Fibroblast of skin of scalp (primary cell): ENCODE measurements around the gene CCDC71.

ENCODE experiments used
- DNase-seq: peaks from one replicate; pipeline ENCODE4 v3.0.0-alpha.2; 2013

Gene CCDC71

DNA sequence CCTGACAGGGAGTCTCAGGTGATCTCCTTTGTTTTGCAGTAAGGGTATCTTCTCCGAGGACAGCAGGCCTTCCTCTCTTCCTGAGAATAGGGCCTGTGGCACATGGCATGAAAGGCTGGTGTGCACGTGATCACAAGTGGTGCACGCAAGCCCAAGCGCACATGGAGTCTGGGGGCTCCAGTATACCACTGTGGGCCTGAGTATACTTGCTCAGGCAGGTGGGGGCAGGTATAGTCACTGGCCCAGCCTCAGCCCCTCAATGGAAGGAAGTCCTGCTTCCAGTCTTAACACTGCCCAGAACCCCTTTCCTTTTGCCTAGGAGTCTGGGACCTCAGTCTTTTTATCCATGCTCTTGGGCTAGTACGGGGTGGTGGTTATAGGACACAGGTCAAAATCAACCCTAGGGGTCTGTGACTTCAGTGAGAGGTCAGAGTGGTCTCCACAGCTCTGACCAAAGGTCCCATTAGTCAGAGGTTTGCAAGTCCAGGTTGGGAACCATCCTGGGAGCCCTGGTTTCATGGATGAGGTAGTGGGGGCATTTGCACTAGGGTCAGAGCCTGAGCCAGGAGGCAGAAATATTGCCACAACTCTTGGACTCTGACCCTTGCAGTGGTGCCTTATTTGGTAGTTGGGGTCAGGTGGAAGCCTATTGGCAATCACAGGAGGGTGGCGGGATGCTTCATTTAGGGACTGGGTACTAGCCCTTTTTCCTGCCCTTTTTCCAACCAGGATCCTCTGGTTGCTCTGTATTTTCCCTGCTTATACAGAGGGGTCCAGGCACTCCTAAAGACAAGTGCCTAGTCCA lies 823 bp upstream of the CCDC71 start:
- DNase-seq = no peak

DNA sequence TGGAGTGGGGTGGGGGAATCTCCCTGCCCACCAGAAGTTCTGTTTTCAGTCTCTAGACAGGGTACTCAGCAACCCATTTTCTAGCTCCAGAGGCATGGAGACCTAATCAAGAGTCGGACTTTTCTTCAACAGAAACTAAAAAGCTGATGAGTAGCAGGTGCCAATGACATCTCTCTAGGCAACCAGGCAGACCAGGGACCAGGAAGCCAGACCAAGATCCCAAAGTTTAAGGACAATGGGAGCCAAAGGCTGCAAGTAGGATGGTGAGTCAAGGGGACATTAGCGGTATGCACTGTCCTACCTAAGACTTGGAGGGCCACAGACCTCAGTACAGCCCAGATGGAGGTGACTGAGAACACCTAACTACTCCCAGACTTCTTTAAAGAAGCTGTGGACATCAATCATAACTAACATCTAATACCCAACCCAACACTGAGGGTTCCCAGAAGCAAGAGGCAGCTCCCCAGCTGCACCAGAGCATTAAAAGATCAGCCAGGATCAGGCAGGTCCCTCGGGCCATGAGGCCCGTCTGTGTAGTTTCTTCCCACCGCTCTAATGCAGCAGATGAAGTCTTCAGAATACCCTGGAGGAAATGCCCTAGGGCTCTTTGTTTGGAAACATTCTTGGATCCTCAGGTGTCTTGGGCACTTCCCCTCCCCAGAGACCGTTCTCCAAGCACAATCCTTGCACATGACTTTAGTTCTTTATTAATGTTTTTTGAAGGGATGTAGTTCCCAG lies 979 bp downstream of the CCDC71 start:
- DNase-seq = no peak

DNA sequence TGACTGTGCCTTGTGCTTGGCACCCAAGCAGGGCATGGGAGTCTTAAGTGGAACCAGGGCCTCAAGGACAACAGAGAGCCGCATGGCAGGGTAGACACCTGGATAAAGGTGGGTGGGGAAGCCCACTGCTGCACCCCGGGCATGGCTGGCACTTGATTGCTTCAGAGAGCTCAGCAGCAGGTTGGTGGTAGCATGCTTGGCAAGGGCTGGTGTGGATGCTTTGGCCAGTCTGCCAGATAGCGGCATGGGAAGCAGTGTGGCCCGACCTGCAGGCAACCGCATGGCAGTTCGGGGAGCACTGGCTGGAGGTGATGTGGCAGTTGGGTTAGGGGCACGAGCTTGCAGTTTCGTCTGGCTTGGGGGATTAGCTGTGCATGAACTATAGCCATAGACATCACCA lies 2.5 kb downstream of the CCDC71 start:
- no peak for DNase-seq

GRCh38 chr3:49162751-49163419 lies 3.2 kb downstream of the CCDC71 start:
- no peak for DNase-seq

DNA sequence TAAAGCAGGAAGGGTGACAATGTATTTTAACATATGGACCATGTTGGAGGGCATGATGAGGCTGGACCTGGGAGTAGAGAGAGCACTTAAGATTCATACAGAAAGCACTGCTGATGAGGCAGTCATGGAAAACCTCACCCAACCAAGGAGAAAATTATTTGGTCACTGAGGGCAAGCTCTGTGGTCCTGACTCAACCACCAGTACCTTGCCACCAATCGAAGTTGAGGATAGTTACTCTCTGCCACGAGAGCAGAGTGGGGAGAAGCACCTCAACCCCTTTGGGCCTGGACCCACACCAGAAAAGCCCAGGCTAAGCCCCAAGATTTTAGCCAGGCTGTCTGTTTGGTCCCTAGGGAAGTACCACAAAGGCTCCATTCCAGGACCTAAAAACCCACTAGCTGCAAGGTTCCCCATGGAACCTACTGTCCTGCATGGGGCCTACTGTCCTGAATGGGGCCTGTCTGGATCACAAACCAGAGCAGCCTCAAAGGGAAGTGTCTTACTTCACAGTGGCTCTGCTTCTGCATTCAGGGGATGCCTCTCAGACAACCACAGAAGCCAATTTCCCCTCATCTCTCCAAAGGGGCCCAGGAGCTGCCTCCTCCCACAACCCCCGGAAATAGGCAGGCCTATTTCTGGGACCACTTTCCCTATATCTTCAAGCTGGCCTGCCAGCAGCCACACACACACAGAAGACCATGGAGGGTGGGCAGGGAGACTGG lies 4.2 kb downstream of the CCDC71 start:
- no peak for DNase-seq

DNA sequence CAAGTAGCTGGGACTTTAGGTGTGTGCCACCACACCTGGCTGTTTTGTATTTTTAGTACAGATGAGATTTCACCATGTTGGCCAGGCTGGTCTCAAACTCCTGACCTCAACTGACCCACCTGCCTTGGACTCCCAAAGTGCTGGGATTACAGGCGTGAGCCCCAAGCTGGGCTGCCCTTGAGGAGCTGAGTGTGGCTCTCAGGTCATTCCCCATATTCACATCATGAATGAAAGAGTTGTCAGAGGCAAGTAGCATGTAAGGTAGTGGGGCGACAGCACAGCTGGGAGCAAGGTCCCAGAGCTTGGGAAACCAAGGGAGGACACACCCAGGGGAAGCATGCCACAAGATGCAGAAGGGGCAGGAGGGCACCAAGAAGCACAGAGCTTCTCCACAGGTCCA lies 4.9 kb downstream of the CCDC71 start:
- no peak for DNase-seq

DNA sequence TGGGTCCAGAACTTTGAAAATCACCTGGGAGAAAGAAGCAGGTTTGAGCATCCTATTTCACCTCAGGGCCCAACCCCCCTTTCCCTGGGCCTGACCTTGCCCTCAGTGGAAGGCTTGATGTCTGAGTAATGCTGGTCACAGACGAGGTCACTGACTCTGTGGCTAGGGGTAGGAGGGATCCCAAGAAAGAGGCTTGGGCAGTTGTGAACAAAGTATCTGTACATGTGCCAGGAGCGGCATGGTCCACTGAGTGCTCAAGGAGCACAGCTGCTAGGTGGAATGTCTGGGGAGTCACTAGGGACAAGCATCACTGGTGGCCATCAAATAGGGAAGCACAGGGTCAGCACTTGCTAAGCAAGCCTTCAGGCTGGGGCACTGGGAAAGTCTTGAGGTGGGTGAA lies 7.3 kb downstream of the CCDC71 start:
- no peak for DNase-seq

GRCh38 chr3:49158103-49158709 lies 7.9 kb downstream of the CCDC71 start:
- DNase-seq = no peak

DNA sequence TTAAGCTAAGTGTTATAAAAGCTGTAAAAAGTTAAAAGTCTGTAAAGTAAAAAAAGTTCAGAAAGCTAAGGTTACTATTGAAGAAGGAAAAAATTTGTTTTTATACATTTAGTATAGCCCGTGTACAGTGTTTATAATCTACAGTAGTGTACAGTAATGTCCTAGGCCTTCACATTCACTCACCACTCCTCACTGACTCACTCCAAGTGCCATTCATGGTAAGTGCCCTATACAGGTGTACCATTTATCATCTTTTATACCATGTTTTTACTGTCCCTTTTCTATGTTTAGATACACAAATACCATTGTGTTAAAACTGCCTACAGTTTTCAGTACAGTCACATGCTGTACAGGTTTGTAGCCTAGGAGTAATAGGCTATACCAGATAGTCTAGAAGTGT lies 8.8 kb downstream of the CCDC71 start:
- no peak for DNase-seq

DNA sequence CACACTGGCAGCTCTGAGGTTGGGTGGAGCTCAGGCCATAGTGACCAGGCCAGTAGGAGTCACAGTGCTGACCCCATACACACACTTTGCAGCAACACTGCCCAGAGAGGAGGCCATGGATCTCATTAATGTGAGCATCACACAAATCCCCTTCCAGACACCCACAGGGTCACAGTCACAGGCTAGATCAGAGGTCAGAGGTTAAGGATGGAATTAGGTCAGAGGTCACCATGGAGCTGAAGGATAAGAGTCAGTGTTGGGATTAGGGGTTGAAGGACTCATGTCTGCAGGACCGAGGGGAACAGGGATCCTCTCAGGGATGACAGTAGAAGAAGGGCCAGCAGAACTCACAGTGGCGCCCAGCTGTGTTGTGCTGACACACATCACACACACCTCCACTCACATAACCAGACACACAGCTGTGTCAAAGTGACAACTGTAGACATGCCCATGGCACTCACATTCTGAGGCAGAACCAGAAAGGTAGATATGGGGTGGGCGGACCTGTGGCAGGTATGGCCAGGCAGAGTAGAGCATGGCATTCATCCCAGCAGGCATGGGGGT lies 12.7 kb downstream of the CCDC71 start:
- DNase-seq = no peak

GRCh38 chr3:49151610-49152009 lies 14.5 kb downstream of the CCDC71 start:
- DNase-seq = no peak

DNA sequence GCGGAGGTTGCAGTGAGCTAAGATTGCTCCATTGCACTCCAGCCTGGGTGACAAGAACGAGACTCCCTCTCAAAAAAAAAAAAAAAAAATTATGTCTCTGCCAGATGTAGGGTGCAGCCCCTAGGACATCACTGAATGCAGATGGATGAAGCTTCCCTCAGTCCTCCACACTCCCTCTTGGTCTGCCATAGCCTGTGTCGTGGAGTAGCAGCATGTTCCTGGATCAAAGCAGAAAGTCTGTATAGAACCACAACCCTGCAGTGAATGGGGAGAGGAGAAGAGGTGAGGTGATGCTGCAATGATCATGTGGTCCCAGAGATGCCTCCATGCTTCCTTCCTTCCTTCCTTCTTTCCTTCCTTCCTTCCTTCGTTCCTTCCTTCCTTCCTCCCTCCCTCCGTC lies 18.0 kb downstream of the CCDC71 start:
- DNase-seq = no peak

- no peak for DNase-seq
These were observed 26.1 kb downstream of the CCDC71 start for GRCh38 chr3:49140080-49140479.

DNA sequence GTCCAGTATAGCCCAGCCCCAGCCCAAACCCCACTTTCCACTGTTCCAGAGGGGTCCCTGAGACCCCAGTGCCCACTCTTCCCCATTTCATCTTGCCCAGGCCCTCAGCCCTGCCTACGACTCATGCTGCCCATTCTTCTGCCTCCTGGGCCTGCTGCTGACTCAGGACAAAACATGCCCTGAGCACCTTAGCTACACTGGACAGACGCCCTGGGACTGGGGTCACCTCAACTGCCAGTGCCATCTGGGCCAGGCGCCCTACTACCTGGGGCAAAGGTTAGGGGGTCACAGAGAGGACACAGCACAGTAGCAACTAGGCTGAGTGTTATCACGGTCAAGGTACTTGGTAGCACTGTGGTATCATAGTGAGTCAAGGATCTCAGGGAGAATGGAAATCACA lies 30.6 kb downstream of the CCDC71 start:
- no peak for DNase-seq

GRCh38 chr3:49134471-49135265 lies 31.5 kb downstream of the CCDC71 start:
- DNase-seq = peak; percentile 6

DNA sequence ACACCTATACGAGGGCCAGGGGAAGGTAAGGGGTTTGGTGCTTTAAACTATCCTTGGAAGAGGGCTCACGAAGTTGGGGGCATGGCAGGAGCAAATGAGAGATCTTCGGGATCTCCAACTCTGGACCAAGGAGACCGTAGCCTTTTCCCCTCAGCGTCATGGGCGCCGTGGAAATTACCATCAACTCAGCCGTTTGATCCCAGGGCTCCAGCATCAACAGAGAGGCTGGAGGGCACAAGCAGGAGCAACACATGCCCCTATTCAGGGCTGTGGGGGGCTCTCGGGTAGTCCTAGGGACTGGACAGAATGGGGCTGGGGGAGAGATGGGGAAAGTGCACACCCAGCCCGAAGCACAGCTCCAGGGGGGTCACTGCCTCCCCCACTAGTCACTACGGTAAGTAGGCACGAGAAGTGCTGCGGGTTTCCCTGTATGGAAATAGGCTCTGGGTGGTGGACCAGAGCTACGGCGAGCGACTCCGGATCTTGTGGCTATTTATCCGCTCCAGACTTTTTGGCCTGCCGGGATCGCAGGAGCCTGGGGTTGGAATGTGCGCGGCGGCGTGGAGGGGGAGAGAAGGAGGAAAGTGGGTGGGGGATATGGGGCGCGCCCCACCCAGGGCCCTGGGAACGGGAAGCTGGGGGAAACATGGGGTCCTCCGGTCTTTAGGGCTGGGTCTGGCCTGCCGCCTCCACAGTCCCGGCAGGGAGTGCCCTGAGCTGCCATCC lies 32.7 kb downstream of the CCDC71 start:
- DNase-seq = peak; percentile 94

- DNase-seq = peak; percentile 85
These were observed 33.5 kb downstream of the CCDC71 start, which contains the start of gene LAMB2 for GRCh38 chr3:49132437-49133225. TSS of gene LAMB2 (minus strand) at chr3:49133050. CDS start at chr3:49132867, 183 bp downstream.

- no peak for DNase-seq
These were observed 34.1 kb downstream of the CCDC71 start for GRCh38 chr3:49132073-49132436.

- DNase-seq = no peak
These were observed 34.6 kb downstream of the CCDC71 start for GRCh38 chr3:49131576-49131975.

DNA sequence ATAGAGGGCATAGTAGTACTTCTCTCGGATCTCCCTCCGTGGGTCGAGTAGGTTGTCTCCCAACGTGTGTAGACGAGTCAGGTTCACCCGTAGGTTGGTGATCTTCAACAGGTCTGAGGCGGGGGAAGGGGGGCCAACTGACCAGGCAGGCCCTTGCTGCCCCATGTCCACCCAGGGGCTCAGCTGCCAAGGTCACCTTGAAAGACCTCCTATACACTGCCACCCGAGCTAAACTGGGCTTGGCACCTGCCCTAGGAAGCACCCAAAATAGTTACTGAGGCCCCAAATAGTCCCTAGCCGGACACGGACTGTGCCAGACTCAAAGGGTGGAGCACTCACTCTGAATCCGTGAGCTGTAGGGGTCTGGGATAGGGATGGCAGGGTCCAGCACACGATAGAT lies 35.1 kb downstream of the CCDC71 start:
- no peak for DNase-seq
